ENCODE data around the gene FCRLA. TPM values are rescaled to one million over a fixed set of nuclear protein-coding genes. Genes with fewer than 3 reads are reported as not detected.

The FCRLA gene
- total RNA-seq, 1 donor from 2014 or later = not detected

Other genes with a start within 250 kb of the FCRLA start
- 19.9 TPM for gene FCGR2A, start 201.8 kb upstream of the FCRLA start, total RNA-seq
- gene HSPA6, start 182.7 kb upstream of the FCRLA start, total RNA-seq = 1.1 TPM
- 19.9 TPM for gene FCGR3A, start 157.4 kb upstream of the FCRLA start, total RNA-seq
- 3.3 TPM for gene FCGR3B, start 76.1 kb upstream of the FCRLA start, total RNA-seq
- 12.6 TPM for gene FCGR2B, start 44.1 kb upstream of the FCRLA start, total RNA-seq
- gene FCRLB, start 14.3 kb downstream of the FCRLA start, total RNA-seq = 0.17 TPM
- gene DUSP12, start 42.6 kb downstream of the FCRLA start, total RNA-seq = 8.3 TPM
- 12.8 TPM for gene ATF6, start 59.1 kb downstream of the FCRLA start, total RNA-seq

Measured in left ventricle myocardium superior (tissue), 1 donor.